CD4-positive, alpha-beta T cell (primary cell): ENCODE measurements around the gene RASAL2. TPM values are rescaled to one million over a fixed set of nuclear protein-coding genes. Genes with fewer than 3 reads are reported as not detected.

Experiments
- ATAC-seq: fragments of 200-7000 bp; cut with Tn5 transposase; one replicate; pipeline ENCODE4 v1.10.0; 2022; ENCODE audit warnings: mild to moderate bottlenecking; ENCODE audit not compliant: poor library complexity
- CTCF ChIA-PET: fragments of 350-600 bp; sonication (Branson Sonifier 250); formaldehyde crosslinking; loops from one replicate; lab custom pipeline; 2021; ENCODE audit warnings: antibody characterized with exemption, inconsistent platforms; lab: Charles Lee
- POLR2A ChIA-PET: fragments of 350-600 bp; sonication (Branson Sonifier 250); formaldehyde crosslinking; loops from one replicate; lab custom pipeline; 2021; ENCODE audit warnings: antibody characterized with exemption, inconsistent platforms; lab: Charles Lee
- DNase-seq, 14 experiments: peaks; one replicate each; pipeline ENCODE4 v3.0.0-alpha.2; 2013 to 2020; ENCODE audit warnings: mixed read lengths in 2 of 14
- H3K27ac ChIP-seq, 2 donors: one replicate each; pipeline versions ENCODE4 v1.5.1 to v1.7.0; 2013; ENCODE audit warnings: low read length in 2 of 2, low read depth in 1 of 2, mild to moderate bottlenecking in 1 of 2
- H3K27me3 ChIP-seq, 2 experiments: 1 replicate in 1 of 2; 2 replicates in 1 of 2; pipeline versions ENCODE4 v1.6.1 to v1.7.0; 2013; ENCODE audit warnings: low read length in 2 of 2, control low read depth in 1 of 2, mild to moderate bottlenecking in 1 of 2, moderate library complexity in 1 of 2; ENCODE audit not compliant: insufficient read depth in 2 of 2, control insufficient read depth in 1 of 2
- H3K36me3 ChIP-seq: one replicate; pipeline ENCODE4 v1.6.1; 2013; ENCODE audit warnings: low read length, control low read depth; ENCODE audit not compliant: insufficient read depth
- H3K4me1 ChIP-seq: one replicate; pipeline ENCODE4 v1.6.1; 2013; ENCODE audit warnings: low read length, control low read depth; ENCODE audit not compliant: insufficient read depth
- H3K4me3 ChIP-seq: one replicate; pipeline ENCODE4 v1.5.1; 2013; ENCODE audit warnings: mild to moderate bottlenecking, low read length, moderate library complexity
- H3K9me3 ChIP-seq, 2 experiments: 1 replicate in 1 of 2; 2 replicates in 1 of 2; pipeline versions ENCODE4 v1.6.1 to v1.7.0; 2013; ENCODE audit warnings: low read length in 2 of 2, mild to moderate bottlenecking in 2 of 2, control low read depth in 1 of 2, moderate library complexity in 1 of 2; ENCODE audit not compliant: control insufficient read depth in 1 of 2, insufficient read depth in 1 of 2
- H3K27ac Mint-ChIP-seq: one replicate; pipeline ENCODE4 v1.8.0; 2020; ENCODE audit warnings: mixed read lengths
- H3K27me3 Mint-ChIP-seq: one replicate; pipeline ENCODE4 v1.8.0; 2021; ENCODE audit warnings: mixed read lengths
- H3K36me3 Mint-ChIP-seq: one replicate; pipeline ENCODE4 v1.8.0; 2021; ENCODE audit warnings: low read depth, mixed read lengths
- H3K4me1 Mint-ChIP-seq: one replicate; pipeline ENCODE4 v1.8.0; 2021; ENCODE audit warnings: low read depth, mixed read lengths
- H3K4me3 Mint-ChIP-seq: one replicate; pipeline ENCODE4 v1.8.0; 2020; ENCODE audit warnings: mild to moderate bottlenecking, mixed read lengths
- H3K9me3 Mint-ChIP-seq: one replicate; pipeline ENCODE4 v1.8.0; 2020; ENCODE audit warnings: mixed read lengths
- CTCF ChIP-seq: fragments of 200-600 bp; IDR thresholded peaks from one replicate; pipeline ENCODE4 v1.8.0; 2022; ENCODE audit warnings: antibody characterized with exemption, mild to moderate bottlenecking
- intact Hi-C, 2 experiments: fragments of 100-400 bp; cut with DNase I in 1 of 2; cut with micrococcal nuclease in 1 of 2; formaldehyde crosslinking; loops; one replicate each; pipeline versions ENCODE4 v1.15.1 to v1.9.0; 2023 to 2025; cut with DNase I, micrococcal nuclease
- total RNA-seq, 174 experiments: library from RNA in 2 of 174; stranded (reverse) in 2 of 174; gene quantifications; one replicate each; pipeline ENCODE4 v1.2.3 and lab custom pipeline; 2021 to 2026

The RASAL2 gene
- total RNA-seq, 2 experiments from 2014 or later, result 0.03 TPM; not detected in 1

DNA sequence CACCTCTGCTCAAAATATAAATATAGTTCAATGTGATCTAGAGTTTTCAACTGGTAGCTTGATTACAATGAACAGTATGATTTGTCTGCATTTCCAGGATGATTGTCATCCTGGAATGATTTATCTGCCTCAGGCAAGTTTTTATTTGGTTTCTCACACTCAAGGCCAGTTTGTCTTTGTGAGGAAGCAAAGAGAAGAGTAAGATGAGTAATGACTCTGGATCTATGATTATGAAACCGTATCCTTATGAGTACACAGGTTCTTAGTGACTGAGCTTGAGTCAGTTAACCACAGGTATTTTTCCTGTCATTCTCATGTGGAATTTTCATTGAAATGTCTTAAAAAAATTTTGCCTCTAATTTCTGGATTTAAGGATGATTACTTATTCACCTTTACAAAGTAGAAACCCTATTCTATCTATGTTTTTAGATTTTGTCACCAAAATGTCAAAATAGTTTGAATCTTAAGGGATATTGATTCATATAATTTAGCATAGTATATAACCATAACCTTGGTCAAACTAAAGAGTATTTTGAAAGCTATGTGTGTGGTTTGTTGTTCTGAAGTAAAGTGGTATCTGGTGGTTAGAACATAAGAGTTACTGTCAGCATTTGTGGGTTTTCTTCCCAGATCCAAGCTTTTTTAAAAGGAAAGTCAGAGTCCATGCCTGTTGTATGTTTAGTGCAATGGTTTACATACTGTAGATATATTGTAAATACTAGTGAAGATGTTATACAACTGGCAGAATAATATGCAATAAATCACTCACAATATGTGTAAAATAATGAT lies 145.0 kb downstream of the RASAL2 start:
- Histone ChIP-seq H3K4me3 (no peak overlapping the region), H3K27ac (no peak overlapping the region), H3K27me3 (no peaks in the 10 kb centered on the region), H3K4me1 (no peaks in the 10 kb centered on the region), H3K9me3 (peaks cover 0 to 7% of the 10 kb centered on the region in 2 experiments), H3K36me3 (no peaks in the 10 kb centered on the region)
- Mint-ChIP-seq H3K4me3 (no peak overlapping the region), H3K9me3 (peaks cover 6% of the 10 kb centered on the region), H3K36me3 (no peaks in the 10 kb centered on the region), H3K27ac (no peak overlapping the region), H3K4me1 (no peaks in the 10 kb centered on the region), H3K27me3 (no peaks in the 10 kb centered on the region)
- ChIA-PET CTCF (no interaction called here), POLR2A (no interaction called here)
- ATAC-seq (no peak), DNase-seq (no peak)
- TF ChIP-seq CTCF, result no peak
- intact Hi-C loops, result no loop called here

DNA sequence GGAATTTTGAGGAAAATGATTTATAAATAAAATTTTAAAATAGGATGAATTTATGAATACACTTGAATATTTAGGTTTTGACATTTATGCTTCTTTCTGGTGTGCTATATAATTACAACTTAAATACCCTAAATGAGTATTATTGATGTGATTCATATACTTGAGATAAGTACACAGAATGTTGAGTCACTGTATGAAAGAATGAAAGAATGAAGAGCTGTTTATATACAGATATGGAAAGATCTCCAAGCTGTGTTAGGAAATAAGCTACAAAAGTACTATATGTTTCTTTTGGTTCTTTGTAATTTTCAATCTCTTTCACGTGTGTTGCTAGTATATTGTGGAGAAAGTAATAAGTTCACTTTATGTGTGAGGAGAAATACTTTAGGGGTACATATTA lies 147.2 kb downstream of the RASAL2 start:
- Histone ChIP-seq H3K4me3 (no peak overlapping the region), H3K4me1 (no peaks in the 10 kb centered on the region), H3K27me3 (no peaks in the 10 kb centered on the region), H3K36me3 (no peaks in the 10 kb centered on the region), H3K9me3 (peaks cover 0 to 7% of the 10 kb centered on the region in 2 experiments), H3K27ac (no peak overlapping the region)
- intact Hi-C loops, result no loop called here
- H3K27me3 Mint-ChIP-seq, result no peaks in the 10 kb centered on the region
- CTCF ChIA-PET, result no interaction called here
- H3K4me3 Mint-ChIP-seq, result no peak overlapping the region
- no peak for ATAC-seq
- no peaks in the 10 kb centered on the region for H3K36me3 Mint-ChIP-seq
- H3K27ac Mint-ChIP-seq, result no peak overlapping the region
- peaks cover 6% of the 10 kb centered on the region for H3K9me3 Mint-ChIP-seq
- DNase-seq, result no peak
- TF ChIP-seq CTCF, result no peak
- no peaks in the 10 kb centered on the region for H3K4me1 Mint-ChIP-seq
- POLR2A ChIA-PET, result no interaction called here

DNA sequence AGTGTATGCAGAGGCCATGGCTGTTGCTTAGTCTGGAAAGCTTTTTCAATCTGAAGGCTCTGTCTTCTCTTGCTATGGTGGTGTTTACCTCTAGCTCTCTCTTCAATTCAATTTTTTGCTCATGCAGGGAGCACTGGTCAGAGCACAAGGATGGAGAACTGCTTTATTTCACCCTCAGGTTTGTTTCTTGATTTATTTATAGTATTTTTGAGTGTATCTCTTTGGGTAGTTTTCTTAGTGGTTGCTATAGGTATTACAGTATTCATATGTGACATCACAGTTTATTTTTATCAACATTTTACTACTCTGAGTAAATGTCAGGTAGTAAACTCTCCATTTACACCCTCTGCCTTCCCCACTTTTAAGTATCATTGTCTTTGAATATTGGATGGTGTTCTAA lies 147.9 kb downstream of the RASAL2 start:
- Histone ChIP-seq H3K9me3 (peaks cover 0 to 4% of the 10 kb centered on the region in 2 experiments), H3K4me3 (no peak overlapping the region), H3K36me3 (no peaks in the 10 kb centered on the region), H3K27ac (no peak overlapping the region), H3K4me1 (no peaks in the 10 kb centered on the region), H3K27me3 (no peaks in the 10 kb centered on the region)
- DNase-seq (no peak), ATAC-seq (no peak)
- Mint-ChIP-seq H3K27ac (no peak overlapping the region), H3K4me3 (no peak overlapping the region), H3K27me3 (no peaks in the 10 kb centered on the region), H3K4me1 (no peaks in the 10 kb centered on the region), H3K36me3 (no peaks in the 10 kb centered on the region), H3K9me3 (peaks cover 6% of the 10 kb centered on the region)
- TF ChIP-seq CTCF, result no peak
- intact Hi-C loops, result no loop called here
- CTCF ChIA-PET, result no interaction called here
- POLR2A ChIA-PET, result no interaction called here
